Neural cell (in vitro differentiated cells): ENCODE data around the gene EXD3. TPM values are rescaled to one million over a fixed set of nuclear protein-coding genes. Genes with fewer than 3 reads are reported as not detected.

Experiments
- H2AFZ ChIP-seq: fragments of 200-600, 300-800 bp; sonication (generic), shearing (Covaris generic); 2 replicates; pipeline ENCODE4 v1.6.0; 2014; ENCODE audit warnings: low read depth, mild to moderate bottlenecking, antibody characterized with exemption, low read length, moderate library complexity
- H3F3A ChIP-seq: fragments of 200-600 bp; shearing (Covaris generic); 2 replicates; pipeline ENCODE4 v1.6.1; 2016; ENCODE audit warnings: mild to moderate bottlenecking, moderate library complexity, mixed read lengths, antibody characterized with exemption, low read length; ENCODE audit not compliant: insufficient read depth, poor library complexity, severe bottlenecking
- H3K27ac ChIP-seq: fragments of 200-600, 300-800 bp; sonication (generic), shearing (Covaris generic); 2 replicates; pipeline ENCODE4 v1.5.1; 2014; ENCODE audit warnings: mild to moderate bottlenecking, low read length, moderate library complexity
- H3K27me3 ChIP-seq: fragments of 300-800, 200-600 bp; sonication (generic), shearing (Covaris generic); 2 replicates; pipeline ENCODE4 v1.6.0; 2014; ENCODE audit warnings: mild to moderate bottlenecking, low read depth, low read length, moderate library complexity; ENCODE audit not compliant: insufficient read depth
- H3K36me3 ChIP-seq: fragments of 300-800, 200-600 bp; sonication (generic), shearing (Covaris generic); 2 replicates; pipeline ENCODE4 v1.5.1; 2014; ENCODE audit warnings: mild to moderate bottlenecking, antibody characterized with exemption, low read length, moderate library complexity; ENCODE audit not compliant: insufficient read depth
- H3K4me2 ChIP-seq: fragments of 300-800, 200-600 bp; sonication (generic), shearing (Covaris generic); 2 replicates; pipeline ENCODE4 v1.6.0; 2014; ENCODE audit warnings: mild to moderate bottlenecking, low read length
- H3K4me3 ChIP-seq: fragments of 300-800, 200-600 bp; sonication (generic), shearing (Covaris generic); 2 replicates; pipeline ENCODE4 v1.5.1; 2014; ENCODE audit warnings: mild to moderate bottlenecking, low read length, moderate library complexity
- H3K79me2 ChIP-seq: fragments of 200-600 bp; shearing (Covaris generic); replicated peaks from 2 replicates; pipeline ENCODE4 v1.6.0; 2014; ENCODE audit warnings: mild to moderate bottlenecking, low read length, moderate library complexity; ENCODE audit not compliant: insufficient read depth
- H3K9ac ChIP-seq: fragments of 300-800, 200-600 bp; sonication (generic), shearing (Covaris generic); 2 replicates; pipeline ENCODE4 v1.6.1; 2016; ENCODE audit warnings: mild to moderate bottlenecking, low read length, mixed read lengths
- H3K9me2 ChIP-seq: fragments of 200-600 bp; shearing (Covaris generic); 2 replicates; pipeline ENCODE4 v1.6.1; 2016; ENCODE audit warnings: mild to moderate bottlenecking, low read length, mixed read lengths; ENCODE audit not compliant: insufficient read depth
- H3K9me3 ChIP-seq: fragments of 200-600, 300-800 bp; sonication (generic), shearing (Covaris generic); 2 replicates; pipeline ENCODE4 v1.6.1; 2016; ENCODE audit warnings: mild to moderate bottlenecking, mixed run types, low read length, moderate library complexity, mixed read lengths
- H4K20me1 ChIP-seq: fragments of 200-600 bp; shearing (Covaris generic); 2 replicates; pipeline ENCODE4 v1.6.1; 2016; ENCODE audit warnings: mild to moderate bottlenecking, mixed run types; ENCODE audit not compliant: insufficient read depth
- CTCF ChIP-seq: fragments of 450-650 bp; IDR thresholded peaks from 2 replicates; pipeline ENCODE4 v1.5.1; 2014; ENCODE audit warnings: antibody characterized with exemption, mild to moderate bottlenecking, moderate library complexity; ENCODE audit not compliant: poor library complexity, severe bottlenecking
- EP300 ChIP-seq: fragments of 450-650 bp; conservative IDR thresholded peaks from 2 replicates; pipeline ENCODE4 v1.6.1; 2014; ENCODE audit warnings: antibody characterized with exemption, mild to moderate bottlenecking, moderate library complexity; ENCODE audit not compliant: poor library complexity, severe bottlenecking
- EZH2 ChIP-seq: fragments of 200-600, 300-800 bp; shearing (Covaris generic), sonication (generic); IDR thresholded peaks from 2 replicates; pipeline ENCODE4 v1.6.1; 2014; ENCODE audit warnings: antibody characterized with exemption, low read length, borderline replicate concordance, mild to moderate bottlenecking; ENCODE audit not compliant: insufficient read depth, poor library complexity, severe bottlenecking
- MXI1 ChIP-seq: fragments of 450-650 bp; conservative IDR thresholded peaks from 2 replicates; pipeline ENCODE4 v1.6.1; 2014; ENCODE audit warnings: antibody characterized with exemption, mild to moderate bottlenecking; ENCODE audit not compliant: poor library complexity, severe bottlenecking
- POLR2AphosphoS5 ChIP-seq: IDR thresholded peaks from 2 replicates; pipeline ENCODE4 v1.6.1; 2012
- RAD21 ChIP-seq: fragments of 450-650 bp; conservative IDR thresholded peaks from 2 replicates; pipeline ENCODE4 v1.6.1; 2014; ENCODE audit warnings: antibody characterized with exemption, mild to moderate bottlenecking, moderate library complexity
- REST ChIP-seq: IDR thresholded peaks from 2 replicates; pipeline ENCODE4 v1.6.1; 2012; ENCODE audit warnings: borderline replicate concordance
- SMC3 ChIP-seq: fragments of 450-650 bp; conservative IDR thresholded peaks from 2 replicates; pipeline ENCODE4 v1.6.1; 2014; ENCODE audit warnings: antibody characterized with exemption, mild to moderate bottlenecking, moderate library complexity; ENCODE audit not compliant: poor library complexity
- TAF1 ChIP-seq: IDR thresholded peaks from 2 replicates; pipeline ENCODE4 v1.6.1; 2012; ENCODE audit warnings: low read depth
- polyA plus RNA-seq: library from polyadenylated mRNA; depleted of rRNA; stranded (reverse); fragments of >200 nt; gene quantifications from 2 replicates; pipeline ENCODE4 v1.2.3, GENCODE V29; 2014

EXD3 gene
- polyA plus RNA-seq, 1 donor from 2014 or later = 32.9 TPM

GRCh38 chr9:137276473-137277328 is 146.3 kb downstream of the EXD3 start:
- no peaks in the 10 kb centered on the region for H3F3A ChIP-seq
- TF ChIP-seq RAD21 (no peak), EZH2 (no peak), CTCF (no peak), EP300 (no peak), POLR2AphosphoS5 (no peak), TAF1 (no peak), REST (no peak), SMC3 (no peak), MXI1 (no peak)
- no peak overlapping the region for H3K9ac ChIP-seq
- no peaks in the 10 kb centered on the region for H3K9me3 ChIP-seq
- peaks cover 7% of the 10 kb centered on the region for H3K36me3 ChIP-seq
- no peak overlapping the region for H3K27ac ChIP-seq
- H3K4me3 ChIP-seq = no peak overlapping the region
- no peak overlapping the region for H2AFZ ChIP-seq
- no peak overlapping the region for H3K4me2 ChIP-seq
- no peaks in the 10 kb centered on the region for H4K20me1 ChIP-seq
- no peaks in the 10 kb centered on the region for H3K9me2 ChIP-seq
- H3K27me3 ChIP-seq = peaks cover 15% of the 10 kb centered on the region
- no peaks in the 10 kb centered on the region for H3K79me2 ChIP-seq

- H3K9ac ChIP-seq = no peak overlapping the region
- H3K27ac ChIP-seq = no peak overlapping the region
- H4K20me1 ChIP-seq = no peaks in the 10 kb centered on the region
- H3K4me3 ChIP-seq = no peak overlapping the region
- H3K9me2 ChIP-seq = no peaks in the 10 kb centered on the region
- no peaks in the 10 kb centered on the region for H3F3A ChIP-seq
- H3K9me3 ChIP-seq = no peaks in the 10 kb centered on the region
- peaks cover 6% of the 10 kb centered on the region for H3K27me3 ChIP-seq
- H3K36me3 ChIP-seq = peaks cover 7% of the 10 kb centered on the region
- no peak for TF ChIP-seq SMC3
- TF ChIP-seq EZH2 = no peak
- no peak for TF ChIP-seq RAD21
- no peak for TF ChIP-seq REST
- no peak for TF ChIP-seq POLR2AphosphoS5
- TF ChIP-seq TAF1 = no peak
- TF ChIP-seq EP300 = no peak
- no peak for TF ChIP-seq MXI1
- no peak for TF ChIP-seq CTCF
- H2AFZ ChIP-seq = no peak overlapping the region
- H3K4me2 ChIP-seq = no peak overlapping the region
- H3K79me2 ChIP-seq = no peaks in the 10 kb centered on the region
Observed at GRCh38 chr9:137275588-137276472, 147.1 kb downstream of the EXD3 start.
